Activated CD4-positive, CD25-positive, alpha-beta regulatory T cell treated with anti-CD3 and anti-CD28 coated beads, Interleukin-2, amount 50 U/mL, for 24 hours (primary cell): Measurements from ENCODE around the gene DHRS7.

Source experiments
- ATAC-seq, 2 donors: fragments of 150-1000 bp; cut with Tn5 transposase; one replicate each; pipeline ENCODE4 v1.10.0; 2021; ENCODE audit warnings: mild to moderate bottlenecking in 1 of 2, moderate library complexity in 1 of 2

DHRS7 gene

GRCh38 chr14:60184146-60184904 is 19.1 kb upstream of the DHRS7 start:
- peak; percentile 84 to 85 for ATAC-seq

GRCh38 chr14:60183741-60184140 is 18.5 kb upstream of the DHRS7 start:
- ATAC-seq: peak; percentile 66 to 74

DNA sequence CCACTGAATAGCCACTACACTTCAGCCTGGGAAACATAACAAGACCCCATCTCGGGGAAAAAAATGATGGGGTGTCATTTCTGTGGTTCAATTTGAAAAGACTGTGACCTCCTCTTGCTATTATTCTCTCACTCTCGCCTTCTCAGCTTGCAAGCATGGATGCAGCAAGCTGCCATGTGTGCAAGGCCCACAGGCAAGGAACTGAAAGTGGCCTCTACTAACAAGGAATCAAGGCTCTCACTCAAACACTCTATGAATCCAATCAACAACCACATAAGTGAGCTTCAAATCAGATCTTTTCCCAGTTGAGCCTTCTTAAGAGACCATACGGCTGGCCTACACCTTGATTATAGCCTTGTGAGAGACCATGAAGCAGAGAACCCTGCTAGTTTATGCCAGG is 17.9 kb upstream of the DHRS7 start:
- ATAC-seq: no peak

GRCh38 chr14:60179431-60179869 is 14.3 kb upstream of the DHRS7 start:
- ATAC-seq: no peak

GRCh38 chr14:60178820-60179219 is 13.6 kb upstream of the DHRS7 start:
- no peak for ATAC-seq

GRCh38 chr14:60178164-60178563 is 13.0 kb upstream of the DHRS7 start:
- ATAC-seq: no peak

GRCh38 chr14:60175255-60175902 is 10.2 kb upstream of the DHRS7 start:
- ATAC-seq: no peak

DNA sequence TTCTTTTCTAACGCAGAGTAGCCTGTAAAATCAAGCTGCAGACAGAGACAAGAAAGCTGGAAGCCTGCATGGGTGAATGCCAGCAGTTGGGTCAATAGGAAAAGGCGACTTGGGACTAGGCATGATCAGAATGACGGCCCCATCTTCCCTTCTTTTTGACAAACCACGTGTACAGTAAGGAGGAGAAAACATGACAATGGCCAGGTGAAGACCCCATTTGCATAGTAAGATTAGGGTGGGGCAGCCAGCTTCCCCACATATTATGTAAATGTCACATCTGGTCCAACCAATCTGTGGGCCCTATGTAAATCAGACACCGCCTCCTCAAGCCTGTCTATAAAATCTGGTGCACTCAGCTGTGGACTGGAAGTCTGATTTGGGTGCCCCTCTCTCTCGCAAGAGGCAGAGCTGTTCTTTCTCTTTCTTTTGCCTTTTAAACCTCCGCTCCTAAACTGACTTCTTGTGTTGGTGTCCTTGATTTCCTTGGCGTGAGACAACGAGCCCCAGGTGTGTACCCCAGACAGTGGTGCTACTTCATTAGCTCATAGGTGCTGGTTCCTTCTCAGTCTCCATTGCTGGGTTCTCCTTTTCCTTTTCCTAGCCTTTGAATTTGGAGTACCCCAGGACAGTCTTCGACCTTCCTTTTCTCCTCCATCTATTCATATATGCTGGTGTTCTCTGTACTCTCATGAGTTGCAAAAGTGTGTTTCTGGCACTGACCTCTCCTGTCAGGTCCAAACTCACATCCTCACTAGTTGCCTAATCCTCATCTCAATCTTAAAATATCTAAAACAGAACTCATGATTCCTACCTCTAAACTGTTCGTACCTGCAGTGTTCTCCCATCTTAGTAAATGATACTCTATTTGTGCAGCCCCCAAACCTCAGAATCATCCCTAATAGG is 9.4 kb upstream of the DHRS7 start:
- ATAC-seq: no peak

DNA sequence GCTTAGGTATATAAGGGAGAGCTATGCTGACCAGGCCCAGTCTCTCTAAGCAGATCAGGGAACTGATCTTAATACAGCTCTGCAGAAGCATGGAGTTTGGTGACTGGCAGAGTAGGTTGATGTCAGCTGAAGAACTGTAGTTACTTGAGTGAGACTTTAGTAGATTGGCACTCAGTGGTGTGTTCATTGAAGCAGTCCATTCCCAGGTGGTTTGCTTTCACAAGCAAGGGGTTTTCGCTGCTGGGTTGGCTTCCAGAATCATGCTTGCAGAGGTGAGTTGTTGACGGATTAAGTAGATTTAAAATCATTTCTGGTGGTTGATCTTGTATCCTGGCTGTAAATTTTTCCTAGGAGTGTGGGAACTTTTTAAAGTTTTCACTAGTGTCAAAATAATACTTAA is 6.5 kb upstream of the DHRS7 start:
- no peak for ATAC-seq

- no peak for ATAC-seq
These were observed 5.8 kb upstream of the DHRS7 start for GRCh38 chr14:60170948-60171347.

DNA sequence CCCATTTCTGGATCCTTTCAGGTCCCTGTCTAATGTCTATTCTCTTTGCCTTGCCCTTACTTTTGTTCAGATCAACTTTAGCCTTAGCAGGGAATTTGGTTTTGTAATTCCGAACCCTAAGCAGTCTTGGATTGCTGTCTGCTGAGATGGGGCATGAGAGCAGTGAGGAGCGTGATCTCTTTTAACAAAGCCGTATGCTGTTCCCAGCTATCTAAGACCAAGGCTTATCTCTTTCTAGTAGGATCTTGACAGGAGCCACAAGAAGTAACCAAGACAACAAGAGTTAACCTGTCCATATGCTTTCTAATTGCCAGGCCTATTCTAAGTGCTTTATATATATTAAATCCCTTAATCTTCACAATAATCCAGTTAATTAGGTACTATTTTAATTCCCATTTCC is 4.5 kb upstream of the DHRS7 start:
- no peak for ATAC-seq

DNA sequence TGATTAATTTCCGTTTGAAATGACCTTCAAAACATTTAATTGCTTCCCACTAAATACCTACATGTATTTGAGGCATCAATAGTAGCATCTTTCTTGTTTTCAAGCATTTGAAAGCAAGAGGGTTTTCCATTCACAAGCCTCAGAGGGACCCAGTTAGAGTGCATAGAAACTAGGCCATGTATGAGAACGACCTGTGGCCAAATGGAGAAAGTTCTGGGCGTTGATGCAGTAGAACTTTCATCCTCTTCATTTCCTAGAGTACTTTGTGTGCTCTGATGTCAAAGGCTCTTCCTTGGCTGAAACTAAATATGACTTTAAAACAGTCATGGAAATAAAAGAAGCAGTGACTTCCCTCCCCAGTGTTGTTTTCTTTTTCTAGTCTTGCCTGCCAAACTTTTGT is 944 bp upstream of the DHRS7 start:
- no peak for ATAC-seq

DNA sequence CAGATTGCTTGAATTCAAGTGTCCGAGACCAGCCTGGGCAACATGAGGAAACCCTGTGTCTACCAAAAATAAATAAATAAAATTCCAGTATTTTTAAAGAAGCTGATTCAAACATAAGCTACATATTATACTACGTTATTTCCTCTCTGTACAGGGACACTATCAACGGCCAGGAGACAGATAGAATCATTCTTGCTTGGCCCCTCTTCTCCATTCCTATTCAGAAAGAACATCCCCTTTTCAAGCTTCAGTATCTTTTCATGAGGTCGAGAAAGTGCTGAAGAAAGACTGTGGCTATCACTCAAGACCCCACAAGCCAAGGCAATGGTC is 314 bp upstream of the DHRS7 start:
- ATAC-seq: peak in 1 of 2 donors; percentile 4

GRCh38 chr14:60164404-60164711 is 840 bp downstream of the DHRS7 start:
- peak in 1 of 2 donors; percentile 2 for ATAC-seq

DNA sequence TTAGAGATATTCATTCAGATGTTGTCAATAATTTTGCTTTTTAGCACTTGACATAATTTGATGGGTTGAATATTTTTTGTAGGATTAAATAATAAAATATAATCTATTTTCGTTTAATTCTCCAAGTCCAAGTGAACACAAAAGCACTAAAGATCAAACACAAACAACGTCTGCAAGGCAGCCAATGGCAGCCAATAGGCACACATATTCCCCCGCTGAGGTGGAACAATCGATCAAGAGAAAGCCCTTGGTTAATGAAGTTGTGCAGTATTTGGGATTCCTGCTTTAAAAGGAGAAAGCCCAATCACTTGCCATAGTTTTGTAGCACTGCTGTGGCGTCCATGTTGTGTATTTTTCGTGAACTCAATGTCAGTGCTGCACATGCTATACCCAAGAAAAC is 1.5 kb downstream of the DHRS7 start:
- ATAC-seq: no peak

DNA sequence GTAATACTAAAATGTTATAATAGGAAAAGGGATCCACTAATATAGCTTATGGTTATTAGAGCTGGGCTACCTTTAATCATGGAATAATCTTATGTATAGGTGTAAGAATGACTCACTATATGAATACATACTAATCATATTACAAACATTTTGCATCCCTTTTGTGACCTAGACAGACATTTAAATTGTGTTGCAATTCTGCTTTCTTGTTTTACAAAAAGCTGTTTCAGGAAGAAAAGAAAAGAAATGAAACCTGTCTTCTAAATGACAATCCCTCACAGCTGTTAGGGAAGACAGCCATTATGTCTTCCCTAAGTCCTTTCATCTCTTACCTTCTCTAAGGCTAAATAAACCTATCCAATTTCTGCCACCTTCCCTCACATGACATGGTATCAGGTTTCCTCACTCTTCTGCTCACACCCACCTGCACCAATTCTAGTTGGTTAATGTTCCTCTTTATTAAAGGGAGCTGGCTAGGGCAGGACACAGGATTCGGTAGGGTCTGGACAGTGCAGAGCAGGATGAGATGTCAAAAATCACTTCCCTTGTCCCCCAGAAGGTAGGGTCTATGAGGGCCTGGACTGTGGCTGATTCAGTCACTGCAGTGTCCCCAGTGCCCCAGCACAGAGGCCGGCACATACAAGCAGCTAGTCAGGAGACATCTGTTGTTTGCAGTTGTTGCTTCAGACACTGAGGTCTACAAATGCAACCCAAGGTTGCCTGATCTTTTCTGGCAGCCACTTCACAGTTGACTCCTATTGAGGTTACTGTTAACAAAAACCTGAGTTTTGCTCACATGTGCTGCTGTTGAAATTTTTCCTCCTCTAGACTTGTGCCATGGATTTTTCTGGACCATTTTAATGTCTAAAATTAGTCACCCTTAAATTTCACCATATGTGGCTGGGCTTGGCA is 3.7 kb downstream of the DHRS7 start:
- ATAC-seq: no peak

GRCh38 chr14:60160422-60160821 is 4.8 kb downstream of the DHRS7 start:
- no peak for ATAC-seq

DNA sequence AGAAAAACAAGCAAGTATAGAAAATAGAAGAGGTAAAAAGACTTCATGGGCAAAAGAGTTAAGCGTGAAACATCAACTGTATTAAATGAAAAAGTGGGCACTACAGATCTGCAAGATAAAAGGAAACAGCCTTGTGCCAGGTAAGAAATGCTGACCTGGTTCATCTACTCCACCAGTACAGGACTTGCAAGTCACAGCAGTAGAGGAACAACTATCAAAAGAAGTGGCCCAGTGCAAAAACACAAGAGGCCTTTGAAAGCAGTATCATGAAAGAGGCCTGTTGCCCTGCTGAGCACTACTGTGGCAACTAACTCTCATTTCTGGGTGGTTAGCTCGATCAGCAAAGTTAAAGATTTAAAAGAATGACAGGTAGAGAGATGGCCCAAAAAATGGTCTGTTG is 10.5 kb downstream of the DHRS7 start:
- no peak for ATAC-seq

- ATAC-seq: no peak
These were observed 11.2 kb downstream of the DHRS7 start for GRCh38 chr14:60153991-60154390.

DNA sequence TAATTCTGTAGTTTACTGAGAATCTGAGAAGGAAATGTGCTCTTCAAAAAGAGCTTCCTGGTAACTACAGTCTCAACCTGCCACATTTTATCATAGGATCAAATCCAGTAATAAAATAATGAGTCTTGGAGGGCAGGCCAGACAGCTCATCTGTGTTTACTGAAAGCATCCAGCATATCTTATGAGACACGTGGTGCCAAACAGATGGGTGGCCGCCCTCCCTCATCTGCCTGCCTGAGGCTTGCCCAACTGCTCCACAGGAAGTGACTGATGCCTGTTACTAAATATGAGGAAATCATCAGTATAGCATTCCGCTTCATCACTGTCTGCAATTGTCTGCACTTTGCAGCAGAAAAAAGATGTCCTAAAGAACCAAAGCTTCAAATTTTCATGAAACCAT is 13.5 kb downstream of the DHRS7 start:
- ATAC-seq: peak; percentile 99

DNA sequence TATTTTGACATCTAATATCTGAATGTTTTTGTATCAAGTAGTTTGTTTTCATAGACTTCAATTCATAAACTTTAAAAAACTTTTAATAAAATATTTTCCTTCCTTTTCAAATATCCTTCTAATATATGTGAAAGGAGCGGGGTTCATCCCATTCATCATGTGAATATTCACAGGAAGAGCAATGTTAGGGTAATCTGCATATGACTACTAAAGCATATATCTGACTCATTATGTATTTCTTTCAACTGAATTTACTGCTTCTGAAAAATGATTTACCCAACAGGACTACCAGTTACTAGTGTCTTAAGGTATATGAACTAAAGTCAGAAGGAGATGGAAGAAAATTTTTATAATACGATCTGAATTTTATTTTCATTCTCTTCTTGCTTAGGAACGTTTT is 30.5 kb downstream of the DHRS7 start:
- ATAC-seq: no peak

DNA sequence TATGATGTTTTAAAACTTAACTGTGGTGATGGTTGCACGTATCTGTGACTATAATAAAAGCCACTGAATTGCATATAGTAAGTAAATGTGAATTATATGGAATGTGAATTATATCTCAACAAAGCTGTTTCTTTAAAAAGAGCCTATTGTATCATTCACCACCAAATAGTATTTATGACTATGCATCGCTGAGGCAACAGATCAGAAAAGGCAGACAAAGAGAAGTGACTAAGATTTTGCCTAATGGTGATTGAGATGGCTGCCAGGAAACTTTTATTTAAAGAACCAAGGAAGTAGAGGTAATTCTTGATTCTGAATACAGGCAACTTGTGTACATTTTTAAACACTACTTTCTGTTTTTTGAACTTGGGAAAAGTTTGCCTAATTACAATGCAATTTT is 31.7 kb downstream of the DHRS7 start:
- ATAC-seq: no peak

GRCh38 chr14:60125918-60126317 is 39.3 kb downstream of the DHRS7 start:
- no peak for ATAC-seq
